Stimulated activated naive CD8-positive, alpha-beta T cell treated with anti-CD3 and anti-CD28 coated beads, Interleukin-15, amount 100 ng/mL, for 72 hours (primary cell): Measurements from ENCODE around the gene MTRF1.

Source experiments
- ATAC-seq: fragments of 150-1000 bp; cut with Tn5 transposase; 2 replicates; pipeline ENCODE4 v1.10.0; 2021; ENCODE audit warnings: mild to moderate bottlenecking, moderate library complexity
- DNase-seq, 2 donors: peaks; one replicate each; pipeline ENCODE4 v3.0.0; 2021 to 2022
- H3K27ac Mint-ChIP-seq, 2 donors: one replicate each; pipeline ENCODE4 v1.8.0; 2022; ENCODE audit warnings: mild to moderate bottlenecking in 2 of 2, mixed read lengths in 2 of 2, moderate library complexity in 2 of 2
- H3K27me3 Mint-ChIP-seq: one replicate; pipeline ENCODE4 v1.8.0; 2022; ENCODE audit warnings: mixed read lengths
- H3K4me1 Mint-ChIP-seq: one replicate; pipeline ENCODE4 v1.8.0; 2022; ENCODE audit warnings: mild to moderate bottlenecking, mixed read lengths
- H3K4me3 Mint-ChIP-seq, 2 donors: one replicate each; pipeline ENCODE4 v1.8.0; 2022; ENCODE audit warnings: mild to moderate bottlenecking in 2 of 2, mixed read lengths in 2 of 2, moderate library complexity in 1 of 2
- H3K9me3 Mint-ChIP-seq, 2 donors: one replicate each; pipeline ENCODE4 v1.8.0; 2022; ENCODE audit warnings: mixed read lengths in 2 of 2

MTRF1 gene

GRCh38 chr13:41250993-41251392 is 12.4 kb downstream of the MTRF1 start:
- Mint-ChIP-seq H3K27me3 (no peaks in the 10 kb centered on the region), H3K4me1 (peaks cover 15% of the 10 kb centered on the region), H3K9me3 (no peaks in the 10 kb centered on the region), H3K4me3 (no peak overlapping the region), H3K27ac (no peak overlapping the region)
- DNase-seq (no peak), ATAC-seq (no peak)

GRCh38 chr13:41246969-41247680 is 16.3 kb downstream of the MTRF1 start:
- ATAC-seq: no peak
- no peaks in the 10 kb centered on the region for H3K27me3 Mint-ChIP-seq
- no peaks in the 10 kb centered on the region for H3K9me3 Mint-ChIP-seq
- peaks cover 11% of the 10 kb centered on the region for H3K4me1 Mint-ChIP-seq
- H3K4me3 Mint-ChIP-seq: no peak overlapping the region
- H3K27ac Mint-ChIP-seq: no peak overlapping the region
- no peak for DNase-seq

DNA sequence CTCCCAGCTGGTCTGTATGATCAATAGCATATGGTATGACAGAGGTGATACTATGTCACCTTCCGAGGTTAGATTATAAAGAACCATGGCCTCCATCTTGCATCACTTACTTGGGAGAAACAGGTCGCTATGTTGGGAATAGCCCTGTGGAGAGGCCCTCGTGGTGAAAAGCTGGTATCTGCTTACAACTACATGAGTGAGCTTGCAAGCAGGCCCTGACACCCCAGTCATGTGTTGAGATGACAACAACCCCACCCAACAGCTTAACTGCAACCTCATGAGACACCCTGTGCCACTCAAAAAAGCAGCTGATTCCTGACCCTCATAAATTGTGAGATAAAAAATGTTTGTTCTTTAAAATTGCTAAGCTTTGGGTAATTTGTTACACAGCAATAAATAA is 18.8 kb downstream of the MTRF1 start:
- Mint-ChIP-seq H3K9me3 (no peaks in the 10 kb centered on the region), H3K4me3 (no peak overlapping the region), H3K27ac (no peak overlapping the region), H3K27me3 (no peaks in the 10 kb centered on the region), H3K4me1 (no peaks in the 10 kb centered on the region)
- no peak for DNase-seq
- no peak for ATAC-seq

DNA sequence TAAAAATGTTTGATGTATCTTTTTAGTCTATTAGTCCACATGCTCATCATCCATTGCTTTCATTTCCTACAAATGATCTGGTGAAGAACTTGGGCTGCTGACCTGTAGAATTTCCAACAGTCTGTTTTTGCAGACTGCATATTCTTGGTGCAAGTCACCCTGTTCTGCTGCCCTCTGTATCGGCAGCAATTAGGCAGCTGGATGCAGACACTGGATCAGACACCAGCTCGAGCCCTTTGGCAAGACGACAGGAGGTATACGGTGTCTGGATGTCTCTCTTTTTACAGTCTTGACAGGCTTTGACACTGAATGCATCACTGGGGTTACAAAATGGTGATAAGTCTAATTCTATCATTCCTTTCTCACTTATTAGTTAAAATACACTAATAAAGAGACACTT is 21.8 kb downstream of the MTRF1 start:
- DNase-seq: no peak
- no peaks in the 10 kb centered on the region for H3K9me3 Mint-ChIP-seq
- no peak overlapping the region for H3K4me3 Mint-ChIP-seq

GRCh38 chr13:41236369-41236768 is 27.0 kb downstream of the MTRF1 start:
- no peak overlapping the region for H3K27ac Mint-ChIP-seq
- no peak for ATAC-seq
- no peak overlapping the region for H3K4me3 Mint-ChIP-seq
- no peak for DNase-seq
- H3K9me3 Mint-ChIP-seq: no peaks in the 10 kb centered on the region
- H3K4me1 Mint-ChIP-seq: peaks cover 17% of the 10 kb centered on the region
- no peaks in the 10 kb centered on the region for H3K27me3 Mint-ChIP-seq

More for the DNA sequence above, 21.8 kb downstream of the MTRF1 start:
- no peaks in the 10 kb centered on the region for H3K27me3 Mint-ChIP-seq
- H3K27ac Mint-ChIP-seq: no peak overlapping the region
- no peaks in the 10 kb centered on the region for H3K4me1 Mint-ChIP-seq
- no peak for ATAC-seq

- Mint-ChIP-seq H3K9me3 (no peaks in the 10 kb centered on the region), H3K27me3 (no peaks in the 10 kb centered on the region), H3K4me3 (no peak overlapping the region), H3K4me1 (peaks cover 17% of the 10 kb centered on the region), H3K27ac (peak overlapping the region in 1 of 2 donors; percentile 69)
- DNase-seq (no peak), ATAC-seq (no peak)
Observed at GRCh38 chr13:41232578-41233480, 30.5 kb downstream of the MTRF1 start.

- H3K4me1 Mint-ChIP-seq: peaks cover 17% of the 10 kb centered on the region
- H3K9me3 Mint-ChIP-seq: no peaks in the 10 kb centered on the region
- H3K27ac Mint-ChIP-seq: peak overlapping the region in 1 of 2 donors; percentile 86
- ATAC-seq (no peak), DNase-seq (no peak)
- H3K4me3 Mint-ChIP-seq: no peak overlapping the region
- no peaks in the 10 kb centered on the region for H3K27me3 Mint-ChIP-seq
Observed at GRCh38 chr13:41231786-41232185, 31.6 kb downstream of the MTRF1 start.

- Mint-ChIP-seq H3K27me3 (no peaks in the 10 kb centered on the region), H3K4me1 (peaks cover 17% of the 10 kb centered on the region), H3K27ac (no peak overlapping the region), H3K9me3 (no peaks in the 10 kb centered on the region), H3K4me3 (no peak overlapping the region)
- no peak for ATAC-seq
- no peak for DNase-seq
Observed at GRCh38 chr13:41231025-41231677, 32.2 kb downstream of the MTRF1 start.

DNA sequence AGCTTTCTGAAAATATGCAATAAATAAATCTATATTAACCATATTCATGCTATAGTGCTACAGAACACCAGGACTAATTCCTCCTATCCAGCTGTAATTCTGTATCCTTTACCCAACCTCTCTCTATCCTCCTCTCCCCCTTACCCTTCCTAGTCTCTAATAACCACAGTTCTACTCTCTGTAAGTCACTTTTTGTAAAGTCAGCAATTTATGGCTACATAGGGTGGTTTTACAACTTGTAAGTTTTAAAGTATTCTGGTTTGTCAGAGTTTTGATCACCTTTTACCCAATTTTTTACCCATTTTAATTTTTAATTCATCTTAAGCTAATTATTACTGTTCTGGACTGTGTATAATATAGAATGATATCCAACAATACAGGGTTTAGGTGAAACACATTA is 34.0 kb downstream of the MTRF1 start:
- H3K4me1 Mint-ChIP-seq: peaks cover 17% of the 10 kb centered on the region
- ATAC-seq (no peak), DNase-seq (no peak)
- no peak overlapping the region for H3K27ac Mint-ChIP-seq
- no peaks in the 10 kb centered on the region for H3K9me3 Mint-ChIP-seq
- no peak overlapping the region for H3K4me3 Mint-ChIP-seq
- H3K27me3 Mint-ChIP-seq: no peaks in the 10 kb centered on the region

DNA sequence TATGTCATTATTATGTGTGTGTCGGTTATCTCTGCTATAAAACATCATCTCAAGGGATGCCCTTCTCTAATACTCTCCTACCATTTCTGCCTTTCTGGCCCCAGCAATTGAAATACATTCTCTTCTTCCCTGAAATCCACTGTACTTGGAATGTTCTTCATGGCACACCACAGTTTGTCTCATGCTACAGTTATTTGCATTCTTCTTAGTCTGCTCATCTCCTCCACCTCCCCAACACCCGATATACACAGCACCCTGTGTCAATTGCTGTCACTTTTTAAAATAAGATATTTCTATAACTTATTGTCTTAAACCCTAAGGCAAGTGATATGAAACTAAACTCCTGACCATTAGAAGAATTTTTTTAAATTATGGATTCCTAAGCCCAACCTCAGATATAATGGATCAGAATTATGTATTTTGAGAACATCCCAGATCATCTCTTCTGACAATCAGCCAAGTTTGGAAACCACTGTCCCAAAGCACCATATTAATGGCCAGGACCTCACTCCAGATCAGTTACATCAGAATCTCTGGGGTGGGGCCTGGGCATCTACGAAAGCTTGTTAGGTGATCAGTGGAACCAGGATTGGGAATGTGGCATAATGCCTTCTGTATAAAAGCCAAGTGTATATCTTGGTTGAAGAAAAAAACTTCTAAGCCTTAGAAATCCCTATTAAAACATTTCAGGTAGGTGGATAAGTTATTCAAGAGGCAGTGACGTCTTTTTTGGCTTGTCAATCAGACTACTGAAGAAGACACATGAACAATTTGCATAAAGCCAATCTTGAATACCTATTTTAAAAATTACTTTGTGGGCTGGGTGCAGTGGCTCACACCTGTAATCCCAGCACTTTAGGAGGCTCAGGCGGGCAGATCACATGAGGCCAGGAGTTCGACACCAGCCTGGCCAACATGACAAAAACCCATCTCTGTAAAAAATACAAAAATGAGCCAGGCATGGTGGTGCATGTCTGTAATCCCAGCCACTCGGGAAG is 39.0 kb downstream of the MTRF1 start:
- no peak for ATAC-seq
- H3K9me3 Mint-ChIP-seq: no peaks in the 10 kb centered on the region
- no peaks in the 10 kb centered on the region for H3K27me3 Mint-ChIP-seq
- H3K4me1 Mint-ChIP-seq: peaks cover 3% of the 10 kb centered on the region
- peak overlapping the region in 1 of 2 donors; percentile 13 for H3K27ac Mint-ChIP-seq
- no peak for DNase-seq
- H3K4me3 Mint-ChIP-seq: no peak overlapping the region

- no peak overlapping the region for H3K4me3 Mint-ChIP-seq
- H3K4me1 Mint-ChIP-seq: peaks cover 7% of the 10 kb centered on the region
- H3K27ac Mint-ChIP-seq: no peak overlapping the region
- DNase-seq (peak; percentile 54 to 56), ATAC-seq (peak; percentile 86)
- no peaks in the 10 kb centered on the region for H3K9me3 Mint-ChIP-seq
- H3K27me3 Mint-ChIP-seq: no peaks in the 10 kb centered on the region
Observed at GRCh38 chr13:41222259-41222852, 41.0 kb downstream of the MTRF1 start.

DNA sequence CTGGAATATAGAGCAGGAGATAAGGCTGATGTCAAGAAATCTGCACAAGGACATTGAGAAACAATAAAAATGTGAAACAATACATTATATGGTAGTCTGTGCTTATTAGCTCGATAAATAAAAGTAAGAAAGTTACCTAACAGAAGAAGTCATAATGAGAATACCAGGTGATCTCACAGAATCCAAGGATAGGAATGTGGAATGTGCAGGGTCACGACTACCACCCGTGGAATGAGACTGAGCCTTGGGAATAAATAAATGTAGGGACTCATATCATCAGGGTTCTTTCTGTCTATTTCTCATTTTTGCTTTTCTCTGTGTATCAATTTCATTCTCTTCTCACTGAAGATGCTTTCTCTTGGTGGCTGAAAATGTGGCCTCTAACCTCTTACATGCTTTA is 43.0 kb downstream of the MTRF1 start:
- no peaks in the 10 kb centered on the region for H3K27me3 Mint-ChIP-seq
- peaks cover 7% of the 10 kb centered on the region for H3K4me1 Mint-ChIP-seq
- ATAC-seq (no peak), DNase-seq (no peak)
- H3K9me3 Mint-ChIP-seq: no peaks in the 10 kb centered on the region
- no peak overlapping the region for H3K27ac Mint-ChIP-seq
- H3K4me3 Mint-ChIP-seq: no peak overlapping the region

- Mint-ChIP-seq H3K9me3 (peaks cover 12 to 13% of the 10 kb centered on the region in 2 donors), H3K4me1 (peaks cover 7% of the 10 kb centered on the region), H3K4me3 (no peak overlapping the region), H3K27ac (no peak overlapping the region), H3K27me3 (no peaks in the 10 kb centered on the region)
- ATAC-seq (no peak), DNase-seq (no peak)
Observed at GRCh38 chr13:41216160-41216559, 47.2 kb downstream of the MTRF1 start.

DNA sequence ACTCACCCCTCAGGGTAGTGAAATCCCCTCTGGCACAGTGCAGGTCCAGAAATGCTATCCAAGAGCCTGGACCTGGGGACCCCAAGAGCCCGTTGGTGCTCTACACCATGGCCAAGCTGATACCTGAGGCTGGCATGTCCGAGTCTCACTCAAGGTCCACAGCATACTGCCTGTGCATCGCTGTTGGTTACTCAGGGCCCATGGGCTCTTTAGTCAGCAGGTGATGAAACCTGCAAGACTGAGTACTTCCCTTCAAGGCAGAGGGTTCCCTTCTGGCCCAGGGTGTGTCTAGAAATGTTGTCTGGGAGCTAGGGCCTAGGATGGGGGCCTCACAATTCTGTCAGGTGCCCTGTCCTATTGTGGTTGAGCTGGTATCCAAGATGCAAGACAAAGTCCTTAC is 49.5 kb downstream of the MTRF1 start:
- H3K4me3 Mint-ChIP-seq: no peak overlapping the region

More for the DNA sequence above, 49.5 kb downstream of the MTRF1 start:
- H3K27ac Mint-ChIP-seq: no peak overlapping the region
- DNase-seq (no peak), ATAC-seq (no peak)
- H3K9me3 Mint-ChIP-seq: peaks cover 20 to 26% of the 10 kb centered on the region in 2 donors
- no peaks in the 10 kb centered on the region for H3K27me3 Mint-ChIP-seq
- no peaks in the 10 kb centered on the region for H3K4me1 Mint-ChIP-seq
